PC-3 (cell line): Measurements from ENCODE around the gene LCNL1. TPM values are rescaled to one million over a fixed set of nuclear protein-coding genes. Genes with fewer than 3 reads are reported as not detected.

ENCODE experiments used
- ATAC-seq: fragments of 200-7000 bp; cut with Tn5 transposase; 2 replicates; pipeline ENCODE4 v1.9.1; 2020; ENCODE audit warnings: mild to moderate bottlenecking, moderate library complexity
- BruUV-seq: library from RNA; stranded (reverse); fragments of 400-500 nt; replicated peaks from 2 replicates; lab custom pipeline; 2021; lab: Mats Ljungman, UMichigan
- CTCF ChIA-PET: fragments of 300-600 bp; sonication (Branson Sonifier 250); formaldehyde crosslinking; loops from one replicate; lab custom pipeline; 2022; ENCODE audit warnings: antibody characterized with exemption; lab: Charles Lee
- POLR2A ChIA-PET: fragments of 300-600 bp; sonication (Branson Sonifier 250); formaldehyde crosslinking; loops from one replicate; lab custom pipeline; 2022; ENCODE audit warnings: antibody characterized with exemption; ENCODE audit not compliant: unreplicated experiment; lab: Charles Lee
- DNase-seq: peaks from one replicate; pipeline ENCODE4 v3.0.0-alpha.2; 2015
- H2AFZ ChIP-seq: fragments of 300-600 bp; sonication (generic); 2 replicates; pipeline ENCODE4 v1.6.0; 2016; ENCODE audit warnings: antibody characterized with exemption, low read length
- H3F3A ChIP-seq: fragments of 300-600 bp; sonication (generic); one replicate; pipeline ENCODE4 v1.6.0; 2017; ENCODE audit warnings: antibody characterized with exemption, low read length, control low read depth, mild to moderate bottlenecking; ENCODE audit not compliant: unreplicated experiment
- H3K27ac ChIP-seq: fragments of 300-600 bp; sonication (generic); 2 replicates; pipeline ENCODE4 v1.5.1; 2016; ENCODE audit warnings: mild to moderate bottlenecking, low read length
- H3K27me3 ChIP-seq: fragments of 300-600 bp; sonication (generic); 2 replicates; pipeline ENCODE4 v1.6.1; 2016; ENCODE audit warnings: low read length, mixed read lengths
- H3K36me3 ChIP-seq: fragments of 300-600 bp; sonication (generic); 2 replicates; pipeline ENCODE4 v1.6.1; 2016; ENCODE audit warnings: low read depth, mixed run types, low read length, mixed read lengths
- H3K4me1 ChIP-seq: fragments of 300-600 bp; sonication (generic); 2 replicates; pipeline ENCODE4 v1.5.1; 2016; ENCODE audit warnings: low read length; ENCODE audit not compliant: insufficient read depth
- H3K4me2 ChIP-seq: fragments of 300-600 bp; sonication (generic); 2 replicates; pipeline ENCODE4 v1.6.0; 2016; ENCODE audit warnings: low read length
- H3K4me3 ChIP-seq: fragments of 300-600 bp; sonication (generic); 2 replicates; pipeline ENCODE4 v1.5.1; 2016; ENCODE audit warnings: mild to moderate bottlenecking, low read length, mixed read lengths
- H3K79me2 ChIP-seq: fragments of 300-600 bp; sonication (generic); 2 replicates; pipeline ENCODE4 v1.6.1; 2017; ENCODE audit warnings: low read length, mixed read lengths
- H3K9ac ChIP-seq: fragments of 300-600 bp; sonication (generic); 2 replicates; pipeline ENCODE4 v1.6.0; 2016; ENCODE audit warnings: mild to moderate bottlenecking, low read length
- H3K9me2 ChIP-seq: fragments of 300-600 bp; sonication (generic); replicated peaks from 2 replicates; pipeline ENCODE4 v1.6.1; 2016; ENCODE audit warnings: mixed run types, low read length, mixed read lengths
- H3K9me3 ChIP-seq: fragments of 300-600 bp; sonication (generic); 2 replicates; pipeline ENCODE4 v1.6.1; 2016; ENCODE audit warnings: low read length, mixed read lengths
- H4K20me1 ChIP-seq: fragments of 300-600 bp; sonication (generic); 2 replicates; pipeline ENCODE4 v1.6.1; 2016; ENCODE audit warnings: low read length, mixed read lengths
- CTCF ChIP-seq: fragments of 300-600 bp; sonication (generic); conservative IDR thresholded peaks from 2 replicates; pipeline ENCODE4 v1.5.1; 2017; ENCODE audit warnings: antibody characterized with exemption, low read depth, mild to moderate bottlenecking, low read length
- EZH2 ChIP-seq: fragments of 300-600 bp; sonication (generic); IDR thresholded peaks from one replicate; pipeline ENCODE4 v1.6.1; 2017; ENCODE audit warnings: antibody characterized with exemption, mild to moderate bottlenecking, low read length; ENCODE audit not compliant: unreplicated experiment
- EZH2phosphoT487 ChIP-seq: fragments of 300-600 bp; sonication (generic); IDR thresholded peaks from 2 replicates; pipeline ENCODE4 v1.6.1; 2018; ENCODE audit warnings: mild to moderate bottlenecking, antibody characterized with exemption, low read length, borderline replicate concordance
- intact Hi-C: fragments of 100-400 bp; cut with micrococcal nuclease; formaldehyde crosslinking; loops from 2 replicates; pipeline ENCODE4 v1.9.0; 2023
- total RNA-seq: library from RNA; depleted of rRNA; stranded (reverse); fragments of >200 nt; gene quantifications from 2 replicates; pipeline ENCODE4 v1.2.3, GENCODE V29; 2014

LCNL1 gene
- total RNA-seq, 1 experiment from 2014 or later = not detected

GRCh38 chr9:136962163-136962562, 20.6 kb upstream of the LCNL1 start:
- Histone ChIP-seq H3K4me2 (no peak overlapping the region), H3K79me2 (no peaks in the 10 kb centered on the region), H2AFZ (no peak overlapping the region), H3F3A (no peaks in the 10 kb centered on the region), H4K20me1 (no peaks in the 10 kb centered on the region), H3K9me3 (no peaks in the 10 kb centered on the region), H3K27ac (no peak overlapping the region), H3K9me2 (no peaks in the 10 kb centered on the region), H3K4me1 (peaks cover 8% of the 10 kb centered on the region), H3K4me3 (no peak overlapping the region), H3K9ac (no peak overlapping the region), H3K36me3 (no peaks in the 10 kb centered on the region), H3K27me3 (no peaks in the 10 kb centered on the region)
- DNase-seq (no peak), ATAC-seq (no peak)
- ChIA-PET POLR2A (no interaction called here), CTCF (no interaction called here)
- no TSS peak for BruUV-seq
- TF ChIP-seq EZH2 (no peak), EZH2phosphoT487 (no peak), CTCF (no peak)
- intact Hi-C loops = no loop called here

GRCh38 chr9:136962701-136963248, 20.0 kb upstream of the LCNL1 start:
- no TSS peak for BruUV-seq
- H4K20me1 ChIP-seq = no peaks in the 10 kb centered on the region
- H3K27me3 ChIP-seq = no peaks in the 10 kb centered on the region
- H3K27ac ChIP-seq = no peak overlapping the region
- H3K4me3 ChIP-seq = no peak overlapping the region
- no peak for ATAC-seq
- intact Hi-C loops = no loop called here
- no peak overlapping the region for H3K9ac ChIP-seq
- H3K9me2 ChIP-seq = no peaks in the 10 kb centered on the region
- H2AFZ ChIP-seq = no peak overlapping the region
- H3K36me3 ChIP-seq = no peaks in the 10 kb centered on the region
- TF ChIP-seq CTCF = no peak
- TF ChIP-seq EZH2 = no peak
- no peak for TF ChIP-seq EZH2phosphoT487
- peaks cover 8% of the 10 kb centered on the region for H3K4me1 ChIP-seq
- no peaks in the 10 kb centered on the region for H3K9me3 ChIP-seq
- no peaks in the 10 kb centered on the region for H3K79me2 ChIP-seq
- ChIA-PET CTCF (no interaction called here), POLR2A (no interaction called here)
- H3K4me2 ChIP-seq = no peak overlapping the region
- DNase-seq = no peak
- H3F3A ChIP-seq = no peaks in the 10 kb centered on the region

GRCh38 chr9:136963341-136963740, 19.5 kb upstream of the LCNL1 start:
- Histone ChIP-seq H4K20me1 (no peaks in the 10 kb centered on the region), H3K9me2 (no peaks in the 10 kb centered on the region), H3K36me3 (no peaks in the 10 kb centered on the region), H3K79me2 (no peaks in the 10 kb centered on the region), H3K4me2 (no peak overlapping the region), H2AFZ (no peak overlapping the region), H3K27ac (no peak overlapping the region), H3K9me3 (no peaks in the 10 kb centered on the region), H3K27me3 (no peaks in the 10 kb centered on the region), H3K4me3 (no peak overlapping the region), H3F3A (no peaks in the 10 kb centered on the region), H3K4me1 (peaks cover 8% of the 10 kb centered on the region), H3K9ac (no peak overlapping the region)
- BruUV-seq = no TSS peak
- TF ChIP-seq EZH2phosphoT487 = no peak
- TF ChIP-seq EZH2 = no peak
- TF ChIP-seq CTCF = no peak
- ATAC-seq = no peak
- no peak for DNase-seq
- intact Hi-C loops = no loop called here
- ChIA-PET POLR2A (no interaction called here), CTCF (no interaction called here)
